ENCODE data around the gene ADRB1.

- TF ChIP-seq, protein P1, sequence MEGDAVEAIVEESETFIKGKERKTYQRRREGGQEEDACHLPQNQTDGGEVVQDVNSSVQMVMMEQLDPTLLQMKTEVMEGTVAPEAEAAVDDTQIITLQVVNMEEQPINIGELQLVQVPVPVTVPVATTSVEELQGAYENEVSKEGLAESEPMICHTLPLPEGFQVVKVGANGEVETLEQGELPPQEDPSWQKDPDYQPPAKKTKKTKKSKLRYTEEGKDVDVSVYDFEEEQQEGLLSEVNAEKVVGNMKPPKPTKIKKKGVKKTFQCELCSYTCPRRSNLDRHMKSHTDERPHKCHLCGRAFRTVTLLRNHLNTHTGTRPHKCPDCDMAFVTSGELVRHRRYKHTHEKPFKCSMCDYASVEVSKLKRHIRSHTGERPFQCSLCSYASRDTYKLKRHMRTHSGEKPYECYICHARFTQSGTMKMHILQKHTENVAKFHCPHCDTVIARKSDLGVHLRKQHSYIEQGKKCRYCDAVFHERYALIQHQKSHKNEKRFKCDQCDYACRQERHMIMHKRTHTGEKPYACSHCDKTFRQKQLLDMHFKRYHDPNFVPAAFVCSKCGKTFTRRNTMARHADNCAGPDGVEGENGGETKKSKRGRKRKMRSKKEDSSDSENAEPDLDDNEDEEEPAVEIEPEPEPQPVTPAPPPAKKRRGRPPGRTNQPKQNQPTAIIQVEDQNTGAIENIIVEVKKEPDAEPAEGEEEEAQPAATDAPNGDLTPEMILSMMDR (IDR thresholded peaks at IDR 0.05) = peak in 1 of 3 experiments; percentile 8
- TF ChIP-seq EP300 (IDR thresholded peaks at IDR 0.05) (no peak), POLR2AphosphoS5 (IDR thresholded peaks at IDR 0.05) (no peak), POLR2A (IDR thresholded peaks at IDR 0.05; ENCODE audit: low read depth) (no peak)
Observed at GRCh38 chr10:114087655-114088054, 44.0 kb downstream of the ADRB1 start.
